HG03175 (cell line): ENCODE data around the gene LYPD3.
"Not testable (repeated sequence)": the region's sequence is repeated elsewhere in the genome, so short reads cannot be mapped to it uniquely, and the experiment has no call there.

Source experiments
- ATAC-seq: cut with Tn5 transposase; IDR thresholded peaks from one replicate; pipeline ENCODE4 v1.9.1; 2021; ENCODE audit warnings: mild to moderate bottlenecking, moderate library complexity; ENCODE audit not compliant: unreplicated experiment

Gene LYPD3

DNA sequence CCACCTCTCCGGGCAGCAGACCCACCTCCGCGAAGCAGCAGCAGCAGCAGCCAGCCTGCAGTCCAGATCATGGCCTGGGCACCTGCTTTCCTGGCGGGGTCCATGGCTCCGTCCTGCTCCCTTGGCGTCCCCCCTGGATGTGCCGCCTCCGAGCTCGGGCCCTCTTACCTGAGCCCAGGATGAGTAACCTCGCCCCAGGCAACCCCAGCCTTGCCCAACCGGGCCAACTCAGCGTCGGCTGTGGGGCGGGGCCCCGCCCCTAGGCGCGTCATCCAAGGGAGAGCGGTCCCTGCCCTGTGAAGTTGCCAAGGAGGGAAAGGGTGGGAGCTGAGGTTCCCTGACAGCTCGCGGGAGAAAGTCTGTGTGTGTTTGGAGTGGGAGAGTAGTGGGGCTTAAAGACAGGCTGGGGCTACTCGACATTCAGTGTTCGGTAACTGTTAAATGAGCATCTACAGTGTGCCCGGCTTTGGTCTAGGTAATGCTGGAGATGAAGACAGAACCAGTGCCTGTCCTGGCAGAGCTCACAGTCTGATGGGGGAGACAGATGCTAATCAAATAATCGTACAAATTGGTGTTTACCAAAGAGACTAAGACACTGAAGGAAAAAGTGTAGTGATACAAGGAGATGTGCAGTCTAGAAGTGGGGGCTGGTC lies at the start of gene LYPD3:
TSS of gene LYPD3 (minus strand) at position 141 of the 653 bp plus-strand sequence. CDS start at position 104, 37 bp downstream.
- ATAC-seq: no peak

DNA sequence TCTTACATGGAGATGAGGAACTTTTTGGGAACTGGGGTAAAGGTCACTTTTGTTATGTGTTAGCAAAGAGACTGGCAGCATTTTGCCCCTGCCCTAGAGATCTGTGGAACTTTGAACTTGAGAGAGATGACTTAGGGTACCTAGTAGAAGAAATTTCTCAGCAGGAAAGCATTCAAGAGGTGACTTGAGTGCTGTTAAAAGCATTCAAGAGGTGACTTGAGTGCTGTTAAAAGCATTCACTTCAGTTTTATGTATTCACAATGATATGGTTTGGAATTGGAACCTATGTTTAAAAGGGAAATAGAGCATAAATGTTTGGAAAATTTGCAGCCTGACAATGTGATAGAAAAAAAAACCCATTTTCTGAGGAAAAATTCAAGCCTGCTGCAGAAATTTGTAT lies 47.0 kb upstream of the LYPD3 start:
- ATAC-seq: not testable (repeated sequence)

DNA sequence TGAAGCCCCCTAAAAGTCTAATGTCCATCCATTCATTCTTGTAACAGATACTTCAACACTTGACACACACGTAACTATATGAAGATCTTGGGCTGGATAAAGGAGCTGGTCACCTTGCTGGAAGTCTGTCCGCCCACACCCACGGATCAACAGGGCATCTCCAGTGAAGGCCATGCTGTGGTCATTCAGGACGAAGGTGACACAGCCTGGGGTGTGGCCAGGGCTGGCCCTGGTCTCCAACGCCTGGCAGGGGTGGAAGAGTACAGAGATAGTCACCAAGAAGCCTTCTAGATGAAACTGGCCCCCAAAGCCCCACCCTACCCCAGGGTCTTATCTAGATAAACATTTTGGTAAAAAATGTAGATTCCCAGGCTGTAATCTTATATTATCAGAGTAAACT lies 45.9 kb upstream of the LYPD3 start:
- no peak for ATAC-seq

GRCh38 chr19:43510713-43511112 lies 45.3 kb upstream of the LYPD3 start:
- ATAC-seq: no peak

GRCh38 chr19:43507880-43508279 lies 42.5 kb upstream of the LYPD3 start:
- ATAC-seq: no peak

DNA sequence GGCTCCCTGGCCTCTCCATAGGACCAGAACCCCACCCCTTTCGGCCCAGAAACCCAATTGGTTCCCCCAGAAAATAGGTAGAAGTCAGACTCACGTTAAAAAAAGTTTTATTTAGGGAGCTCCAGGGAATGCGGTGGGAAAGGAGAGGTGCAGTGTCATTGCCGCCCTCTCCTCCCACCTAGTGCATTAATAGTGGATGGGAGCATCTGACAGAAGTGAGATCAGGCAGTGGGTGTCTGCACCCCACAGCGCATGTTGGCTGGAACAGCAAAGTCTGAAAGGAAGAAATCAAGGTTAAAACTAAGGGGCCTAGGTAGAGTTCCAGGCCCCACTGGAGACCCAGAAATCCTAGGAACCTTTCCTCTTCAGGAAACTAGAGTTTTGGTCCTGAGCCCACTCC lies 41.2 kb upstream of the LYPD3 start:
- ATAC-seq: no peak

DNA sequence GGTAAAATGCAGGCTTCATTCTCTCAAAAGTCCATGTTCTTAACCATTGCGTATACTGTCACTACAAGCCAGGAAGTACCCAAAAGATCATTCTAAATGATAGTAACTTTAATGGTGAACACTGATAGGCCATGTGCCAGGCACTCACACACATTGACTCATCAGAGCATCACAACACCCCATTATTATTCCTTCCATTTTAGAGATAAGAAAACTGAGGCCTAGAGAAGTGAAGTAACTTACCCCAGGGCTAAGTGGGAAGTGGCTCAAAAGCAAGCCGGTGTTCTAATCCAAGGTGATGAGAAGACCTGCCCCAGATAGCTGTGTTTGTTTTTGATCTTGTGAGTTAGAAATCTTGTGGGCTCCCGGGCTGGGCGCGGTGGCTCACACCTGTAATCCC lies 40.5 kb upstream of the LYPD3 start:
- ATAC-seq: no peak

- ATAC-seq: no peak
These were observed 39.7 kb upstream of the LYPD3 start for GRCh38 chr19:43505186-43505456.

- ATAC-seq: peak; percentile 15
These were observed 39.2 kb upstream of the LYPD3 start, which contains the start of gene PHLDB3 for GRCh38 chr19:43504426-43505185. TSS of gene PHLDB3 (minus strand) at chr19:43504746. CDS start at chr19:43504118, 628 bp downstream.

DNA sequence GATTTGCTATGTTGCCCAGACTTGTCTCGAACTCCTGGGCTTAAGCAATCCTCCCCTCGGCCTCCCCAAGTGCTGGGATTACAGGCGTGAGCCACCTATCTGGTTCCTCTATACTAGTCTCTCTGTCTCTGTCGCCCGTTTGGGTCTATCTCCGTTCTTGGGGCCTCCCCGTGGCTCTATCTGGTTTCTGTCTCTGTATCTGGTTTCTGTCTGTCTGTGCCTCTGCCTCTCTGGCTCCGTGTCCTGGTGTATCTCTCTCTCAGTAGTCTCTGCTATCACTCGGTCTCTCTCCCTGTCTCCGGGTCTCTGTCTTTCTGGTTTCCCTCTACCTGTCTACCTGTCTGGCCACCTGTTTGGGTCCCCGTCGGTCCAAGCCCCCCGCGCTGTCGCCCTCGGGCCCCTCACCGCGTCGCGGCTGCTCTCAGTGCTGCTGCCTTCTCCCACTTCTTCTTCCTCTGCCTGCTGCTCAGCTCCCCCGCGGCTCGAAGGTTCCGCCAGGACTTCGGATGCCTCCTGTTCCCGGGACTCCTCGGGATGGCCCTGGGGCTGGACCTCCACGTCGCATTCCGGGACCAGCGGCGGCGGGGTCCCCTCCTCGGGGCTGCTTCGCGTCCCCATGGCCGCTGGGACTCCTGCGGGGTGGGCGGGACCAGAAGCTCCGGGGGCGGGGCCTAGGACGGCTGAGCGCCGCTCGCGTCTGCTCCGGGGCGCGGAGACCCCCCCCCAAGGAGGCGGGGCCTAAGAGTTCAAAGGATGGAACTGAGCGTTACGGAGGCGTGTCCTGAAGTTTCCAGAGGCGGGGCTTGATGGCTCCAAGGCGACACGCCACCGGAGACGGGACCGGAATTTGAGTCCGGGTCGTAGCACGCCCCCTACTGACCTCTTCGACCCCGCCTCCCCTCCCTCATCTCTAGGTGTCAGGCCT lies 38.4 kb upstream of the LYPD3 start:
- ATAC-seq: peak; percentile 90

- no peak for ATAC-seq
These were observed 37.1 kb upstream of the LYPD3 start for GRCh38 chr19:43502419-43502976.

DNA sequence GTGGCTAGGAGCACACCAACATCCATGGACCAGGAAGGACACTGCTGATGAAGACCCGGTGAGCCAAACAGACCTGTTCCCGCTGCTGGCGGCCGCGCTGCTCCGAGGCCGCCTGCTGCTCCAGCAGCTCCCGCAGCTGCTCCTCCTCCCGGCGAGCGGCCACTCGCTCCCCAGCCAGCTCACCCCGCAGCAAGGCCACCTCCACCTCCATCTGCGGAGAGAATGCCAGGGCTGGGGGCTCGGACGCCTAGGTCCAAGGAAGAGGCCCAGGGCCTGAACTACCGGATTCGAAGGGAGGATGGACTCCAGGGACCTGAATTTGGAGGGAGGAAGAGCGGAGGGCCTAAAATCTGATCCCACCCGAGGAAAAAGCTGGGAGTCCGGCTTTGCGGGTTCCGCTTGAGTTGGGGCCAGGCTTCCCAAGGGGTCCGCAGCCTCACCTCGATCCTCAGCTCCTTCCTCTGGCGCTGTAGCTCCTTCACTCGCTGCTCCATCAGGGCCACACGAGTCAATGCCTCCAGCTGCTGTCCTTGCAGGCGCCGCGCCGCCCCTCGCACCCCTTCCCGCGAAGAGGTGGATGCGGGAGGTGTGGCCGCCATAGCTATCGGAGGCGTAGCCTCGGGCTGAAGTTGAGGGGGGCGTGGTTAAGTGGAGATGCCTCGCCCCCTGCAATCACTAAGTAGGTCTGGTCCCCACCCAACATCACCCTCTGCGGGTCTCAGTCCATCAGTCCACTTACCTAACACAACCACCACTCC lies 36.4 kb upstream of the LYPD3 start:
- ATAC-seq: no peak

DNA sequence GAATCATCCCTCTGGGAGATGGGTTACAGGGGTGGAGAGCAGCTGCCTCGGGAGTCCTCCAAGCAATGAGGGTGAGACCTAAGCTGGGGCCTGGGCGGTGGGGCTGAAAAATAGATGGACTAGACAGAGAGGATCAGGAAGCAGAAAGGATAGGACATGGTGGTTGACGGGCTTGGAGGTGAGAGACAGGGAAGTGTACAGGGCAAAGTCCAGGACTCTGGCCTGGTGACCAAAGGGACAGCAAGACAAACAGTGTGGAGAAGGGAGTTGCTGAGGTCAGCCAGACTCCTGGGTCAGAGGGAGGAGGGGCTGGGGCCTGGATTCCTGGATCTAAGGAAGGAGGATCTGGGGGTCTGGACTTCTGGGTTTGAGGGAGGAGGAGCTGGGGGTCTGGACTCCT lies 33.6 kb upstream of the LYPD3 start:
- ATAC-seq: no peak

DNA sequence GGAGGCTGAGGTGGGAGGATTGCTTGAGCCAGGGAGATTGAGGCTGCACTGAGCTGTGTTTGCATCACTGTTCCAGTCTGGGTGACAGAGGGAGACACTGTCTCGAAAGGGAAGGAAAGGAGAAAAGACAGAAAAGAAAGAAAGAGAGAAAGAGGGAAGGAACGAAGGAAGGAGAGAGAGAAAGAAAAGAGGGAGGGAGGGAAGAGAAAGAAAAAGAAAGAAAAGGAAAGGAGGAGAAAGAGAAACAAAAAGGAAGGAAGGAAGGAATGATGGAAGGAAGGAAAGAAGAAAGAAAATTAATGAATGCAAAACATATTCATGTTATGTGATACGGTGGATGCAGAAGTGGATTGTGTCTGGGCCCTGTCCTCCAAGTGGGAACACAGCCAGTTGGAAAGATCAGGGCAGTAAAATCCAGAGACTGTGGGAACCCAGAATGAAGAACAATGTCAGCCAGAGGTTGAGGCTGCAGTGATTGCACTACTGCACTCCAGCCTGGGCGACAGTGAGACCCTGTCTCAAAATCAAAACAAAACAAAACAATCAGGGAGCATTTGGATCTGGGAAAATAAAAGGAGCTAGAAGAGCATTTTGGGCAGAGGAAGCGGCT lies 32.9 kb upstream of the LYPD3 start:
- ATAC-seq: no peak

DNA sequence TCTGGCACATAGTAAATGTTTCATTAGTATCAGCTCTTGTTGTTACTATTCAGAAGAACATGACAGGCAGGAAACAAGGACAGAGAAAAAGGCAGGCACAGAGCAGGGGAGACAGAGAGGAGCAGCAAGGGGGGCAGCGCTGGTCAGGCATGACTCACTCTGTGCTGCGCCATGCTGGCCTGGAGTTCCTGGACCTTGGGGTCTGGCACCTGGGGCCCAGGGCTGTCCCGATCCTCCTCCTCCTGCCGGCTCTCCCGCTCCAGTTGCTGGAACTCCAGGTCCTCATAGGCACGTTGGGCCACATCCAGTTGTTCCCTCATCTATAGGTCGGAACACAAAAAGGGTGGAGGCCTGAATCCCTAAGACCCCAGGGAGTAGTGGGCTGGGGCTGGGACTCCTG lies 31.6 kb upstream of the LYPD3 start:
- no peak for ATAC-seq

GRCh38 chr19:43495082-43495481 lies 29.7 kb upstream of the LYPD3 start:
- ATAC-seq: no peak

DNA sequence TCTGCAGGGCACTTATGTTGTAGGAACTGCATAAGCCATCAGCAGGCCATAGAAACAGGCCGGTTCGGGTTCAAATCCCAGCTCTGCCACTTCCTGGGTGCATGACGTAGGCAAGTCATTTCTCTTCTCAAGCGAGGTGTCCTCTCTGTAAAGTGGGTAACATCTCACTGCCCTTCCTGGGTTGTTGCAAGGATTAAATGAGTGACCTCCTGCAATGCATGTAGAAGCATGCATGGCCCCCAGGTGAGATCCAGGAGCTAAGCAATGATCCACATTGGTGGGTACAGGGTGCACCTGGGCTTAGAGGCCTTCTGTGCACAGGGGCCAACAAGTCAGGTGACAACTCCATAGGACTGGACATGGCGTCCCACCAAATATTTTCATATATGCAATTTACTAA lies 25.4 kb upstream of the LYPD3 start:
- no peak for ATAC-seq

GRCh38 chr19:43489979-43490599 lies 24.7 kb upstream of the LYPD3 start:
- ATAC-seq: no peak

DNA sequence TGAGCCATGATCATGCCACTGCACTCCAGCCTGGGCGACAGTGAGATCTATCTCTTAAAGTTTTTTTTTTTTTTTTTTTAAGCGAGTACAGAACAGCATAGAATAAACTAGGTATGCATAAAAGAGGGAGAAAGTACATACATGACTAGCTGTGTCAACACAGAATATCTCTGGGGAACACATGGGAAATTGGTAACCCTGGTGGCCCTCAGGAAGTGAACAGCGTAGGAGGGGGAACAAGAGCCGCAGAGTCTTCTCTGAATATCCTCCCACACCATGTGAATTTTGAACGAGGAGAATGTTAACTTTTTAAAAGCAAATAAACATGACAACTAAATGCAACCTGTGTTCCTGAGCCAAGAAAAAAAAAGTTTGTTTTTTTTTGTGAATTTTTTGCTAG lies 23.9 kb upstream of the LYPD3 start:
- ATAC-seq: no peak

DNA sequence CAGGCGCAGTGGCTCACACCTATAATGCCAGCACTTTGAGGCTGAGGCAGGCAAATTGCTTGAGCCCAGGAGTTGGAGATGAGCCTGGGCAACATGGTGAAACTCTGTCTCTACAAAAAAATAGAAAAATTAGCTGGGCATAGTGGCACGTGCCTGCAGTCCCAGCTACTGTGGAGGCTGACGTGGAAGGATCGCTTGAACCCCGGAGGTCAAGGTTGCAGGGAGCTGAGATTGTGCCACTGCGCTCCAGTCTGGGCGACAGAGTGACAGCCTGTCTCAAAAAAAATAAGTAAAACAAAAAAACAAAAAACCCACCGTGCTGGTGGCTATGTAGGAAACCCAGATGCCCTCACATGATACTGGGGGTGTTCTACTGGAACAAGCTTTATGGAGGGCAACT lies 22.8 kb upstream of the LYPD3 start:
- no peak for ATAC-seq
